Measurements from ENCODE around the gene NSUN7.
"Not testable (repeated sequence)": the region's sequence is repeated elsewhere in the genome, so short reads cannot be mapped to it uniquely, and the experiment has no call there.

Gene NSUN7, protein sequence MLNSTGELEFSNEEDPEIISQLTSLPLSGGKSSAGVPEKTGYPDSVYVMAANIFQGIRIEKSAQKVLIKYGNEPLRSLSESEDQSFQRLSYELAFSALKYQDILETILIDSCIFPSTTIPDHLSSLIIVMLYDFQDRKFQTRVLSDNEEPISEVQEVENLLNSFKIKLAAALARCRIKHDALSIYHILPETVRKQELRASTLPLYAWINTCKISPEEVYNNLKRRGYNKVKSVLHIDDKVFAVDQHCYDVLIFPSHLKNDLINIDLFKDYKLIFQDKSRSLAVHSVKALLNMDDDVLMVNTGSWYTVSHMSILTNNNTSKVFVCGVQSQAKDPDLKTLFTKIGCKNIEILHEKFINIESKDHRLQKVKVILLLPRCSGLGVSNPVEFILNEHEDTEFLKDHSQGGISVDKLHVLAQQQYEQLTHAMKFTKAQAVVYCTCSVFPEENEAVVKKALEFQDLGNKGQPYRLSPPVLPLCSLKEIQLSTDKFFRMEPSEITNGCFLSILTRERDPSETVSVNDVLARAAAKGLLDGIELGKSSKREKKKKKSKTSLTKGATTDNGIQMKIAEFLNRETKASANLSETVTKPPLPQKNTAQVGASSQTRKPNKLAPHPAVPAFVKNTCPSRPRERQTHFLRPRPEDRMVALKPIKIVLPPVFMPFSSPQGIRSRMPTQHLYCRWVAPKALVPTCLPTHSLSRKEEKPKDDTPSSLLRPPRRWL

DNA sequence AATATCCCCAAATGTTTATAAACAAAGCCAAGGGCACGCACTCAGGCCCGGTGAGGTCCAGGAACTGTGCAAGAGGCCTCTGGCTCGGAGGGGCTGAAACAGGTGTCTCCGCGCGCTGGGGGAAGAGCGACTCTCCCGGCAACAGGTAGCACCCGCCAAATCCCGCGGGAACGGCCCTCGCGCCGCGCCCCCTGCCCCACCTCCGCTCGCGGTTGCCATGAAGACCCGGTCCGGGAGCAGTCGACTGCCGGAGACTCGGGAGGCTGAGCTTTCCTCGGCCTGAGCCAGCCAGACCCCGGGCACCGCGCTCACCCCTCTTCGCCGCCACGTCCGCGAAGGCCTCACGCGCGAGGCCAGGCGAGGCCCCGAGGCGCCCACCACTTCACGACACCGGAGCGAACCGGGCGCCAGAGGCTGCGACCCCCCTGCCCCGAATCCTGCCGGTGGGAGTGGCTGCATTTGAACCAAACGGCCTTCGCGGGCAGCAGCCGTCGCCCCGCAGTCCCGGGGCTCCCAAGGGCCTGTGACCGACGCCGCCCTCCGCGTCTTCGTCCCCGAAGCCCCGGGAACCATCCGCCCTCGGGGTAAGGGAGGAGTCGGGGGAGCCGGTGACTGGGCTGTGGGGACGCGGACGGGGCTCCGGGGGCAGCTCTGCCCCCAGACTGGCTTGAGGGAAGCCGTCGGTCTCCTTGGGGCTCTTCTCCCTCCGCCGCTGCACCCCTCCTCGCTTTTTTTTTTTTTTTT is at the start of gene NSUN7:
TSS of gene NSUN7 (plus strand) at position 239 of the 744 bp plus-strand sequence. CDS start 739 bp downstream, outside the sequence.
- peak; percentile 75 for DNase-seq

DNA sequence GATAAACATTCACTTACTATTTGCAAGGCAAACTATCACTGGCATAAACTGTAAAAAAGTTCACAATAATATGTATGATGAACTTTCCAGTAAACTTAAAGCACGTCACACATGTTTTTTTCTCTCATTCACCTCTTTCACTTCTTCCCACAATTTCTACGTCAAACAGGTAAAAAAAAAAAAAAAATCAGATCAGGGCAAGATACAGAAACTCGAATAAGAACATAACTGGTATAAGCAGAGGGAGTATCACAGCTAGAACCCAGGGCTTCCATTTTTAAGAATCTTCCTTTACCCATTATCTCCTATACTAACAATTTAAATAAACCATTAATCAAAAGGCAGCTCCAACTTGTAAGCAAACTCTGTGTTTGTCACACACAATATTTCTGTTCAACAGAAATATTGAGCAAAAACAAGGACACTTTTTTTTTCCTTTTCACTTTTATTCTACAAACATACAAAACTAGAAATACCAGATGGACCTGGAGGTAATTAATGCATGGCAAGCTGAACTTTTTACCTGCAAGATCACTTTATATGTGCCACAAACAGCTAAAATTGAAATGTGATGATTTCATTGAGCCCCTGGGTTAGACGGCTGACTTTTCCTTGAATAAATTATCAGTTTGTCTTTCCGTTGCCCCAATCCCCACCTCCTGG is 47.5 kb upstream of the NSUN7 start:
- no peak for DNase-seq

DNA sequence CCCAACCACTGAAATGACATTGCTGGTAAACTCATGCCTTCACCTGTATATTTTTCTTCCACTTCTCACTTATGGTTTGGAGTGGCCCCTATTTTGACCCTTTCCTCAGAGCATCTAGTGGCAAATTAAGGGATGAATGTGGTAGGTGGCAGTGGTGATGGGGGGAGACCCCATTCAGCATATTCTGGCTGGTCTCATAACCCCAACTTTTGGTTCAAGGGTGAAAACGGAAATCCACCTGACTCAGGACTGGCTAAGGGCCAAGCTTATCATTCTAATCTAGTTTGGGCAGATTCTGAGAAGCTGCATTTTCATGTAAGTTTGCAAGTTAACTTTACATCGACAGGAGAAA is 47.0 kb upstream of the NSUN7 start:
- no peak for DNase-seq

DNA sequence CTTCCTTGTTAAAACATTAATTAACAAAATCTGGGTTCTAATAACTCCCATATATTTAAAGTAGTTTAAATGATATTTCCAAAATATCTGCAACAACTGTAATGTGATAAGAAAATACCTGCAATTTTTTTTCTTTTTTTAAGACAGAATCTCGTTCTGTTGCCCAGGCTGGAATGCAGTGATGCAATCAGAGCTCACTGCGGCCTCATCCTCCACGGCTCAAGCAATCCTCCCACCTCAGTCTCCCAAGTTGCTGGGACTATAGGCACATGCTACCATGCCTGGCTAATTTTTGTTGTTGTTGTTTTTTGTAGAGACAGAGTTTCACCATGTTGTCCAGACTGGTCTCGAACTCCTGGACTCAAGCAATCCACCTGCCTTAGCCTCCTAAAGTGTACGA is 45.7 kb upstream of the NSUN7 start:
- no peak for DNase-seq

DNA sequence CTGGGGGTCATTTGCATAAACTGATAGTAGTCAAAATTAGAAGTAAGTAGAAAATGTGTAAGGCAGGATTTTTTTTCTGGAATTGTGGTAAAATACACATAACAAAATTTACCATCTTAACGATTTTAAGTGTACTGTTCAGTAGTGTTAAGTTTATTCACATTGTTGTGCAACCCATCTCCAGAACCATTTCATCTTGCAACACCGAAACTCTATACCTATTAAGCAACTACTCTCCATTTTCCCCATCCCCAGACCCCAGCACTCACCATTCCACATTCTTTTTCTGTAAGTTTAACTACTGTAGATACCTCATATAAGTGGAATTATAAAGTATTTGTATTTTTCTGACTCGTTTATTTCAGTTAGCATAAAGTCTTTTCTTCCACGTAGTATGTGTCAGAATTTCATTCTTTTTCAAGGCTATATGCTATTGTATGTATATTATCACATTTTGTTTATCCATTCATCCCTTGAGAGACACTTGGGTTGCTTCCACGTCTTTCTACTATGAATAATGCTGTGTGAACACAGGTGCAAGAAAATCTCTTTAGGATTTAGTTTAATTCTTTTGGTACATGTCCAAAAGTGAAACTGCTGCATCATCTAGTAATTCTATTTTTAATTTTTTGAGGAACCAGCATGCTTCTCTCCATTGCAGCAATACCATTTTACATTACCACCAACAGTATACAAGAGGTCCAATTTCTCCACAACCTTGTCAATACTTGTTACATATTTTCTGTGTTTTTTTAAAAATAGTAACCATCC is 39.1 kb upstream of the NSUN7 start:
- DNase-seq: no peak

DNA sequence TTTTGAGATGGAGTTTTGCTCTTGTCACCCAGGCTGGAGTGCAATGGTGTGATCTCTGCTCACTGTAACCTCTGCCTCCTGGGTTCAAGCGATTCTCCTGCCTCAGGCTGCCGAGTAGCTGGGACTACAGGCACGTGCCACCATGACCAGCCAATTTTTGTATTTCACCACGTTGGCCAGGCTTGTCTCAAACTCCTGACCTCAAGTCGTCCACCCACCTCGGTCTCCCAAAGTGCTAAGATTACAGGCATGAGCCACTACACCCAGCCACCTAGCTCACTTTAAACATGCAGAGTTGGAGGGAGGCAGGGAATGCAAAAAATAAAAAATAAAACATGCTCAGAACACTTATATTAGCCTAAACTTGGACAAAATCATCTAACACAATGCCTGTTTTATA is 36.8 kb upstream of the NSUN7 start:
- not testable (repeated sequence) for DNase-seq

DNA sequence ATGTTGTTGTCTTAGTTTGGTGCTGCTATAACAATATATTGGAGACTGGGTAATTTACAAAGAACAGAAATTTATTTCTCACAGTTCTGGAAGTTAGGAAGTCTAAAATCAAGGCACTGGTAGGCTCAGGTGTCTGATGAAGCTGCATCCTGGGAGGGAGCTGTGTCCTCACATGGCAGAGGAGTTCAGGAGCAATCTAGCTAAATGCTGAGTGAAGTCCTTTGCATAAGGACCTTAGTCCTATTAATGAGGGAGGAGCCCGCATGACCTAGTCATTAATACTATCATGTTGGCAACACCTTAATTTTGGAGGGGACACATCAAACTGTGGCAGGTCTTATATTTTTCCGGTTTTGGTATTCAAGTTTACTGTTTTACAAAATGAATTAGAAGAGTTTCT is 36.0 kb upstream of the NSUN7 start:
- DNase-seq: no peak

DNA sequence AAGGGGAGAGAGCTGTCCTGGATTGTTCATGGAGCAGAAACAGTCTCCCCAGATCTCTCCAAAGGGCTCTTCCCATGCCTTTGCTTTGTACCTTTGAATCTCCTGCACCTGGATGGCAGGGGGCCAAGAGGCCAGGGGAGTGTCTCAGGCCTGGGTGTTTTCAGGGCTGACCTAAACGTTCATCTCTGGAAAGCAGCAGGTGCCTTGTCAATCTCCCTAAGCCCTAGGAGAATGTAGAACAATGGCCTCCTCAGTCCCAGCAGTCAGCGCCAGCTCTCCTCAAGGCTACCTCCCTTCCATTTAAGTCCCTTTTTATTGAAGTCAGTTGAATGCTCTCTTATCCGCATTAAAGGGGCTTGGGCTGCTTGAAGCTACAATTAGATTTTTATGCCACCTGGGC is 31.2 kb upstream of the NSUN7 start:
- no peak for DNase-seq

DNA sequence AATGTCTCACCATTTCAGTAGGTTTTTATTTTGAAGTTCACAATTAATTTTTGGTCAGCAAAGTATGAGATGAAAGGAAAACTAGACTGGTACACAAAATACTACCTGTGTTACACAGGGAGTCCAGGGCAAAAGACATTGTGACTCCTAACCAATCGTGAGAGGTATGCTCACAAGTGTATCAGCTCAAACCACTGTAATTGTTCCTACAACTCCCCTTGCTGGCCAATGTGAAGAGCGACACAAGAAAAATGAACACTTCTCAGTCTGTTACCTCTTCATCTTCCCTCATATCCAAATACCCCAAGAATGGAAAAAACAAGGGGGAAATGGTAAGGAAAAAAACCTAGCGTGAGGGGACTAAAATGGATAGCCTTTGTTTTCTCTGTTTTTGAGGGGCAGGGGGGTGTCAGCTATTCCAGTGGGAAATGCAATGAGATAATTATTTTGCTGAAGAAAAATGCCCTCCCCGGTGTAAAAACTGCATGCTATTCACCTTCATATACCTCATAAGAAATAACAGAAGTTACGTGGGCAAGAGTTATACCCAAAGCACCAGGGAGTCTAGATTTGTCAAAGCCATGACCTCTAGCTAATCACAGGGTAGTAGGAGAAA is 30.6 kb upstream of the NSUN7 start:
- DNase-seq: no peak

DNA sequence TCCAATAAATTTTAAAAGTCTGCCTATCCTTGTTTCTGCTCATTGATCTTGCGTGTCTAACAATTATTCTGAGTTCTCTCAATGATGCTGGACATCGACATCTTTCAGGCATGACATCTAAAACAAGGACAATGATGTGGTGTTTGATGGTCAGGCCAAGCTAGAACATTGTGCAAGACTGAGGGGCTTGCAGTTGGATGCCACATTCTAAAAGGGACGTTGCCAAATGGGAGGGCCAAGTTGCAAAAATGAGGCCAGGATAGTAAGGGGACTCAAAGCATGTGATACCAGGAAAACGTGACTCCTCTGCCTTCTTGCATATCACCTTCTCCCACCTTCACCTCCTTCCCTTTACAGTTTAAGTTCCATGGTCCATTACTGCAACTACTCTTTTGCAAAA is 29.4 kb upstream of the NSUN7 start:
- DNase-seq: no peak

DNA sequence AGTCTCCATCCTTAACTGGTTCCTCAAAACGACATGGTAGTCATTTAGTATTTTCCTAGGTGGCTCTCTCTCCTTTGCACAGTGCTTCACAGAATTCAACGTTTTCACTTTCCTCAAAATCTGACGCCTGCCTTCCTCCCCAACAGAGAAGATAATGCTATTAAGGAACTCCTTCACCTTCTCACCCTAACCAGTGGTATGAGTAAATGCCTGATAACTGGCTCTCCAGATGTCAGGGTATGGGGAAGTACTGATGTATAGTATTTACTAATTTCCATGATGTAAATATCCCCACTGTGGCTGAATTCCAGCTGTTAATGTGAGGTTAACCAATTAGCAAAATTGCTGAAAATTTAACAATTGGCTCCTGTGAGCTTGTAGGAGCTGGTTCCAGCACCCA is 28.8 kb upstream of the NSUN7 start:
- DNase-seq: no peak

DNA sequence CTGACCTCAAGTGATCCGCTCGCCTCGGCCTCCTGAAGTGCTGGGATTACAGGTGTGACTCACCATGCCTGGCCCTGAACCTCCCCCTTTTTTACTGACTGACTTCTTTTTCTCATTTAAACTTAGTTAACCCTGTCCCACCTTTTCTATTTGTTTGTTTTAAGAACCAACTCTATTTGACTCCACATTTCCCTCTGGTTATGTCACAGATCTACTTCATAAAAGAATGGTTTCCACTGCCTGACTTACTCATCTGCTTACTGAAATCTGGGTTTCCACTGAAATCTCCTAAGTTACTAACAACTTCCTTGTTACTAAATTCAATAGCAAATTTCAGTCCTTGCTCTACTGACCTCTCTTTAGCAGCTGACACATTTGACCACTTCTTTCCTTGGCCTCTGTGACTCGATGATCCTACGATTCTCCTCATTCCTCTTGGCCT is 28.0 kb upstream of the NSUN7 start:
- DNase-seq: no peak

DNA sequence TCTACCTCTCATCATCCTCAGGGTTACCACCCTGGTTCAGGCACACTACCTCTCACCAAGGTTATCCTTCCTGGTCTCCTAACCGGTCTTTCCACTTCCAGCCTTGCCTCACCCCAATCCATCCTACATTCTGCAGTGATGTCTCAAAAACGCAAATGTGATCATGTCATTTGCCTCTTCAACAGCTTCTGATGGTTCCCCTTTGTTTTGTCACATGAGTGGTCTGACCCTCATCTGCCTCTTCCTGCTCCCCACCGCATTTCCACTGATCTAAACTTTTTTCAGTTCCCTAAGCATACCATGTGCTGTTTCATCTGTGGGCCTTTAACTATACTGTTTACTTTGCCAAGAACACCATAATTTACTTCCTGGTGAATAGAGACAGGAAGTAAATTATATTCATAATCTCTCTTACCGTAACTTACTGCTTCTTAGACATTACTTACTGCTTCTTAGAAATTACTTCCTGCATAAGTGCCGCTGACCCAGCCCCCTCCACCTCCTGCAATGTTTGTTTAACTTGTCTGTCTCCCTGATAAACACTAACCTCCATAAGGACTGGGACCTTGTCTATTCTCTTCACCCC is 27.1 kb upstream of the NSUN7 start:
- DNase-seq: no peak

DNA sequence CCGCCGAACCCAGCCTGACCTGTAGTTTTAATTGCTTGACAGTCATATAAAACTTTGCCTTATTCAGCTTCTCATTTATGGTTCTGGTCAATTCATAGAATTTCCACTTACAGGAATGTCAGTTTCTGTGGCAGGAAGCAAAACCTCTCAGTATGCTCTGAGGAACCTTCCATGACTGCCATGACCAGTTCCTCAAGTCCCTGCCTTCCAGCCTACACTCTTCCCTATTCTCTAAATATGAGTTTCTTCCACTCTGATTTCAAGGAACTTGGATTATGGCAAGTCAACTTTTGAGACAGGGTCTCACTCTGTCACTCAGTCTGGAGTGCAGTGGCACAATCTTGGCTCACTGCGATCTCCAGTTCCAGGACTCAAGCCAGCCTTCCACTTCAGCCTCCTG is 26.0 kb upstream of the NSUN7 start:
- no peak for DNase-seq

DNA sequence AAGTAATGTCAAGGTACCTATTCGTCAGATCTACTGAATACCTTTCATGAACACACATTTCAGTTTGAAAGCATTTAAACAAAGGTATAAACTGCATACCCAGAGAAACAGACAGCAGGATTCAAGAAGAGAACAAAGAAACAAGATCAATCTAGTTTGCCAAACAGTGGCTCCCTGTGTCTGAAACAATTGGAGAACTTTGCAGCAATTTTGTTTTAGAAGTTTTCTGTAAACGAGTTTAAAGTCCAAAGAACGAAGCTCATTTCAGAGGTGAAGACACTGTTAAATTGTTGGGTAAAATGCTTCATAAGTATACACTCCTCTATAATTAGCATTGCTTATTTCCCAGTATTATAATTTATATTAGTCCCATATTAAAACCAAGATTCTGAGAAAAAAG is 21.4 kb upstream of the NSUN7 start:
- no peak for DNase-seq

DNA sequence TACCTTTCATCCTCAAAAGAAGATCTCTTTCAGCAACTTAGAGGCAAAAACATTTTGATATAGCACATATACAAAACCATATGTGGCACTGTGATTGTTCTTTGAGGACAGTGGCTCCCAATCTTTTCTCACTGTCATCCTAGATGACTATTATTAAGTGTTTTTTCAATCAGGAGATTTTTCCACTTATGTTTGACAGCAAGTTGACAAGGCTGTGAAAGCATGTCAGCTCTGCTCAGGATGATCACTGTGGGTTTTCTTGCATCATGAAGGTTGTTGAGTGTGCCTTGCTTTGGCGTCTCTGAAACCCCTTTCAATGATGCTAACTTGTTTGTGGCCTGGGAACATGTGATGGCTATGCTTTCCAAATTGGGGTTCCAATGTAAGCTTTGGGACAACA is 20.2 kb upstream of the NSUN7 start:
- DNase-seq: no peak

DNA sequence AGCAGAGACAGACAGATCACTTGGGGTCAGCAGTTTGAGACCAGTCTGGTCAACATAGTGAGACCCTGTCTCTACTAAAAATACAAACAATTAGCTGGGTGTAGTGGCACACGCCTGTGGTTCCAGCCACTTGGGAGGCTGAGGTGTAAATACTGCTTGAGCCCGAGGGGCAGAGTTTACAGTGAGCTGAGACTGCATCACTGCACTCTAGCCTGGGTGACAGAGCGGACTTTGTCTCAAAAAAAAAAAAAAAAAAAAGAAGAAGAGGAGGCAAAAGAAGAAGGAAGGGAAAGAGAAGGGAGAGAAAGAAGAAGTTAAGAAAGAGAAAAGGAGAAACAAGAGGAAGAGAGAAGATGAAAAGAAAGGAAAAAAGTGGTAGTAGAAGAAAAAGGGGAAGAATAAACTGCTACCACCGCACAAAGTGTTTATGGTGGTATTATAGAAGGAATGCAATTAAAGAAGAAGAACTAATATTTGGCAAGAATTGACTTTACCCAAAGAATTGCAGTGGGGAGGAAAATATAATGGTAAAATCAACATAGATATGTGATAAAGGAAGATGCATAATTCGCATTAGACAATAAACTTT is 19.6 kb upstream of the NSUN7 start:
- DNase-seq: no peak

DNA sequence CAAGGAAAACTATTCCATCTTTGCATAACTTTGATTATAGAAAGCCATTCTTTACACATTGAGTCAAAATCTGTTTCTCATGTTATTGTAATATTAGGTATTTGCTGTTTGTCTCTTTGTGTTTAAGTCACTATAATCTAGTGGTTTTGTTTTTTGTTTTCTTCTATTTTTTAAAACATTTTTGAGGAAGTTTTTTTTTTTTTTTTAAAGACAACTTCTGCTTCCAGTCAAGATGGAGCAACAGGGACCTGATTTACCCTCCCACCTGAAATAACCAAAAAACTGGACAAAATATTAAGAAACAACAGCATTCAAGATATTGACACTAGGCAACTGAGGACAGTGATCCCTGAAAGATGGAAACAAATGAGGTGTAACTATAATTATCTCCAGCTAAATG is 18.4 kb upstream of the NSUN7 start:
- no peak for DNase-seq

DNA sequence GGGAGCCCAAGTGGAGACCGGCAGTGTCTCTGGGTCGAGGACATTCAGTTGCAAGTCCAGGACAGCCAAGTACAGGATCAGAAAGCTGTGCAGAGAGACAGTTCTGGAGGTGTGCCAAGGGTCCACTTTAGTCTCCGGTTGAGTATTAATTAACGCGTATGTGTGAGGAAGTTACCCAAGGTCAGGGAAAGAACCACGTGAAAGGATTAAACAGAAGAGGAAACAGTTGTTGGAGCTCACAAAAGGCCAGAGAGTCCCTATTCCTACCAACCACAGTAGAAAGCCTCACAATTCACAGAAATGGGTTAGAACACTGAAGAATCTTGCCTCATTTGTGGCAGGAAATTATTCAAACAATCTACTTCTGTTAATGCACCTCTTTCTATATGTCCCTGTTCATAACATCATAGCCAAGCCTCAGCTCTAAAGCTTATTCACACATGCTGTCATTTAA is 17.9 kb upstream of the NSUN7 start:
- peak; percentile 36 for DNase-seq

DNA sequence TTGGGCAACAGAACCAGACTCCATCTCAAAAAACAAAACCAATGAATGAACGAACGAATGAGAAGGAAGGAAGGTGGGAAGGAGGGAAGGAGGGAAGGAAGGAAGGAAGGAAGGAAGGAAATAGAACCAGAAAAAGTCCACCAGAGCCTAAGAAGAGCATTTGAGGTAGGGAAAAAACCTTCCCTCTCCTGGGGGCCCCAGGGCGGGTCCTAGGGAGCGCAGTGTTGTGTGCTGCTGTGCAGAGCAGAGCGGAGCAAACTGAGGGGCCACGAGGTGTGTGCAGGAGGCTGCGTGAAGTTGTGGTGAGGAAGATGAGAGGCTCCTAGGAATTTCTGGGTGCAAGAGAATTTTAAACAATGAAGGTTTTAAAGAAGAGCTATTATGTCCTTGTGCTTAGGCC is 16.0 kb upstream of the NSUN7 start:
- no peak for DNase-seq

DNA sequence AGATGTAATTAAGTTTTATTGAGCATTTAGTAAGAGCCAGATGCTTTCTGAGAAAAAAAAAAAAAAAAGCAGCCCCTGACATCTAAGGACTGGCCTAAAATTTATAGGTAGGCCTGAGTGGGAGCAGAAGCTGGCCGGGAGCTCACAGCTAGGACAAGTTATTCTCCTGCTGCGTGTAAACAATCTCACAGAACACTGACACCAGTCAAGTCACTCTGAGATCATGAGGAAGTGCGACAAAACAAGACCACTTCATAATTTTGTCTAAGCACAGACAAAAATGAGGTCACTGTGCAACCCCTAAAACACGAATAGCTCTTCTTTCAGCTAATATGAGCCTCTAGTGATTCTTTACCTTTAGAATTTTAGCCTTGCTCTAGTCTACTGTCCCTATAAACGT is 15.3 kb upstream of the NSUN7 start:
- no peak for DNase-seq
